Nephron (organoid): Measurements from ENCODE around the gene PCYT1A.

Experiments used
- H3K27ac Mint-ChIP-seq, 3 experiments: 2 replicates each; pipeline ENCODE4 v1.8.0; 2020; ENCODE audit warnings: mixed read lengths in 3 of 3, mild to moderate bottlenecking in 2 of 3, moderate library complexity in 1 of 3
- H3K27me3 Mint-ChIP-seq: 2 replicates; pipeline ENCODE4 v1.8.0; 2021; ENCODE audit warnings: low read depth, mild to moderate bottlenecking, moderate library complexity, mixed read lengths
- H3K36me3 Mint-ChIP-seq: 2 replicates; pipeline ENCODE4 v1.8.0; 2020; ENCODE audit warnings: low read depth, mixed read lengths
- H3K4me1 Mint-ChIP-seq: 2 replicates; pipeline ENCODE4 v1.8.0; 2020; ENCODE audit warnings: mixed read lengths
- H3K4me3 Mint-ChIP-seq, 3 experiments: 2 replicates each; pipeline ENCODE4 v1.8.0; 2020; ENCODE audit warnings: mild to moderate bottlenecking in 3 of 3, mixed read lengths in 3 of 3, moderate library complexity in 2 of 3
- H3K9me3 Mint-ChIP-seq: 2 replicates; pipeline ENCODE4 v1.8.0; 2020; ENCODE audit warnings: mixed read lengths
- CTCF ChIP-seq, 3 experiments: fragments of 200-600 bp; sonication (generic); IDR thresholded peaks; one replicate each; pipeline ENCODE4 v1.5.0; 2021; ENCODE audit warnings: antibody characterized with exemption in 3 of 3; ENCODE audit not compliant: unreplicated experiment in 3 of 3

PCYT1A gene

DNA sequence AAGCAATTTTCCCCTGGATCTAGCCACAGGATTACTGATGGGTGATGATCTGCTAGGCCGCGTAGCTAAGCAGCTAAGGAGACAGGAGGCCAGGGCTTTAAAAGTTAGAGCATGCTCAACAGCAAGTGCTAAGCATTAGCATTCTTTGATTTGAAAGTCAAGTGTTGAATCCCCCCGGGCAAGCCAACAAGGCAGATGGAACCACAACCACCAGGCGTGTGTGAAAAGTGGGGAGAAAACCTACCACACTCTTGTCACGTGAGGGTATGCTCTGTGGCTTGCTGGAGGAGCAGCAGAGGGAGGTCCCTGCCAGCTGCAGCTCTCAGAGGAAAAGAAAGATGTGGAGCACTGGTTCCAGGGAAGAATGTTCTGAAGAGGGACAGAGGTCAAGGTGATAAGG, 50.3 kb downstream of the PCYT1A start:
- Mint-ChIP-seq H3K27me3 (no peaks in the 10 kb centered on the region), H3K4me1 (no peaks in the 10 kb centered on the region), H3K36me3 (peaks cover 52% of the 10 kb centered on the region), H3K9me3 (no peaks in the 10 kb centered on the region), H3K27ac (no peak overlapping the region), H3K4me3 (no peak overlapping the region)
- no peak for TF ChIP-seq CTCF (IDR thresholded peaks at IDR 0.05; ENCODE audit: unreplicated experiment in 3 of 3)

- H3K4me1 Mint-ChIP-seq = no peaks in the 10 kb centered on the region
- H3K4me3 Mint-ChIP-seq = no peak overlapping the region
- H3K36me3 Mint-ChIP-seq = peaks cover 42% of the 10 kb centered on the region
- no peak overlapping the region for H3K27ac Mint-ChIP-seq
- TF ChIP-seq CTCF (IDR thresholded peaks at IDR 0.05; ENCODE audit: unreplicated experiment in 3 of 3) = no peak
- no peaks in the 10 kb centered on the region for H3K9me3 Mint-ChIP-seq
- no peaks in the 10 kb centered on the region for H3K27me3 Mint-ChIP-seq
Measured at GRCh38 chr3:196236223-196236622, 51.3 kb downstream of the PCYT1A start.

DNA sequence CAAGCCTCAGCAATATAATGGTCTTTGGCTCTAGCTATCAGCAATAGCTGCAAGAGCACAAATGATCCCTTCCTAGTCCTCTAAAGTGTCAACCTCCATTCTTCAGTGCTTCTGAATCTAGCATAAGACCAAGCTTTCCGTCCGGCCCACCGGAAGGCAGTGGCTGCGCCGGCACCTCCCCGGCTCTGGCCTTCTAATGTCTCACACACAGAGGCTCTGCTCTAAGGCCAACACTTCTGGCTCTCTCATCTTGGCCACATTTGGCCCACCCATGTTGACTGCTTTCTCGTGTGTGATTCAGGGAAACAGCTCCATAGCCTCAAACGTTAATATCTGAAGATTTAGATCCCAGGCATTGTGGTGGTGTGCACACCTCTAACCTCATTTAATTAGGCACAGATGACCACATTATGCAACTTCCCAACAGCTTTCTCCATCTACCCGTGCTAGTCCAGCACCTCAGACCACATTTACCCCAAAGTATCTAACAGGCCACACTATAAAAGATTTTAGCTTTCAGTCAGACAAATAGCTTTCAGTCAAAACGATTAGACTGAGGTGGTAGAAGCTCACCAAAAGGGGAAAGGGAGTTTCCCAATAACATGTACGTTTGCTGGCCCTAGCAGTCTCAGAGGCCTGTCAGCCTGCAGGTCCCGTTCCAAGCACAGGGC, 51.9 kb downstream of the PCYT1A start:
- H3K27ac Mint-ChIP-seq = no peak overlapping the region
- H3K4me1 Mint-ChIP-seq = no peaks in the 10 kb centered on the region
- H3K4me3 Mint-ChIP-seq = no peak overlapping the region
- H3K9me3 Mint-ChIP-seq = no peaks in the 10 kb centered on the region
- H3K36me3 Mint-ChIP-seq = peaks cover 39% of the 10 kb centered on the region
- no peaks in the 10 kb centered on the region for H3K27me3 Mint-ChIP-seq
- no peak for TF ChIP-seq CTCF (IDR thresholded peaks at IDR 0.05; ENCODE audit: unreplicated experiment in 3 of 3)

DNA sequence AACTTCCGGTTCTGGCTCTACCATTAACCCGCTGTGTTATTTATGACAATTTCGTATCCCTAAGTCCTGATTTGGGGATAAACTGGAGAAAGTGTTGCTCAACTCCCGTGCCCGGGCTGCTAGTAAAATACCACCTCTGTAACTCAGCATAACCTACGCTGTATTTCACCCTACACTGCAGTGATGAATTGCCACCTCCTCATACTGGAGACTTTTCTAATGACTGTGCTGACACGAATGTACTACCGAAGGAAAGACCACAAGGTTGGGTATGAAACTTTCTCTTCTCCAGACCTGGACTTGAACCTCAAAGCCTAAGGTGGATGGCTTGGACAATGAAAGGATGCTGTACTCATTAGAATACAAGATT, 54.7 kb downstream of the PCYT1A start:
- Mint-ChIP-seq H3K4me1 (peaks cover under 1% of the 10 kb centered on the region), H3K4me3 (no peak overlapping the region), H3K27me3 (no peaks in the 10 kb centered on the region), H3K27ac (no peak overlapping the region), H3K9me3 (no peaks in the 10 kb centered on the region), H3K36me3 (peaks cover 19% of the 10 kb centered on the region)
- no peak for TF ChIP-seq CTCF (IDR thresholded peaks at IDR 0.05; ENCODE audit: unreplicated experiment in 3 of 3)

DNA sequence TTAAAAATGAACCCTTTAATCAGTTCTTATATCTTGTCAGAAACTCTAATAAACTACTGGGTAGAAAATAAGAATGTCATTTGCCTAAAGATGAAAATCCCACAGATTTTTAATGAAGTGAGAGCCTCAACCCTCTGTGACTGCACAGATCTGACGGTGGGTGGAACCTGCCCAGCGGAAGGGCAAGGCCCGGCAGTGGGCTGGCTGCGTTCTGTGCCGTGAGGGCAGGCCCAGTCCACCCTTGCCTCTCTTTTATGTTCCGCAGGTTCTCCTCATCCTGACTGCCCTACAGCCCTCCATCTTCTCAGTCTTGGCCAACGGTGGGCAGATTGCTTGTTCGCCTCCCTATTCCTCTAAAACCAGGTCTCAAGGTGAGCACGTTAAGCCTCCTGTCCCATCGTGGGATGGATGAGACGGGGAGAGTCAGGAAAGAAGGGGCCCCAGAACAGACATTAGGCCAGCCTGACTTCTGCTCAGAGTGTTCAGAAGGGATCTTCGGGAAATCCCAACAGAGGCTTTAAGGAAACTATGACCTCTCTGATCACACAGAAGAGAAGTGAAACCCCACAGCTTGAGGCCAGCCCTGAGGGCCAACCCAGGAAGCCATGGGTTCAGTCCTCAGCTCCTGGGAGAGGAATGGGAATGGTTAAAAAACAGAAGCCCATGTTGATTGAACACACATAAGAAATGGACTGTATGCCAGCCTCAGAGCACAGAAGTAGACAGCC, 55.2 kb downstream of the PCYT1A start:
- no peak for TF ChIP-seq CTCF (IDR thresholded peaks at IDR 0.05; ENCODE audit: unreplicated experiment in 3 of 3)
- Mint-ChIP-seq H3K9me3 (no peaks in the 10 kb centered on the region), H3K27ac (no peak overlapping the region), H3K36me3 (peaks cover 16% of the 10 kb centered on the region), H3K4me1 (peaks cover 5% of the 10 kb centered on the region), H3K27me3 (peaks cover 4% of the 10 kb centered on the region), H3K4me3 (no peak overlapping the region)
